CD14-positive monocyte (primary cell): Measurements from ENCODE around the gene MBOAT7. TPM values are rescaled to one million over a fixed set of nuclear protein-coding genes. Genes with fewer than 3 reads are reported as not detected.

ENCODE experiments used
- DNase-seq, 3 donors: peaks; one replicate each; pipeline ENCODE4 v3.0.0-alpha.2; 2011 to 2022
- H2AFZ ChIP-seq: 2 replicates; pipeline ENCODE4 v1.6.0; 2012; ENCODE audit warnings: mild to moderate bottlenecking, low read depth, low read length, inconsistent platforms; ENCODE audit not compliant: insufficient read depth, poor library complexity, severe bottlenecking
- H3K27ac ChIP-seq, 2 donors: 1 replicate in 1 of 2; 2 replicates in 1 of 2; pipeline ENCODE4 v1.5.1; 2012 to 2013; ENCODE audit warnings: low read length in 2 of 2, control low read depth in 1 of 2, inconsistent platforms in 1 of 2, low read depth in 1 of 2, mild to moderate bottlenecking in 1 of 2
- H3K27me3 ChIP-seq, 2 donors: one replicate each; pipeline versions ENCODE4 v1.6.0 to v1.6.1; 2011 to 2013; ENCODE audit warnings: low read length in 2 of 2; ENCODE audit not compliant: control insufficient read depth in 2 of 2, insufficient read depth in 2 of 2
- H3K36me3 ChIP-seq, 2 donors: replicated peaks in 1 of 2; 1 replicate in 1 of 2; 2 replicates in 1 of 2; pipeline versions ENCODE4 v1.5.1 to v1.6.1; 2012 to 2013; ENCODE audit warnings: low read length in 2 of 2, control low read depth in 1 of 2, inconsistent platforms in 1 of 2, mild to moderate bottlenecking in 1 of 2; ENCODE audit not compliant: insufficient read depth in 2 of 2, control insufficient read depth in 1 of 2
- H3K4me1 ChIP-seq, 2 donors: 1 replicate in 1 of 2; 2 replicates in 1 of 2; pipeline versions ENCODE4 v1.5.1 to v1.6.1; 2012 to 2013; ENCODE audit warnings: low read length in 2 of 2, control low read depth in 1 of 2, inconsistent platforms in 1 of 2, mild to moderate bottlenecking in 1 of 2, moderate library complexity in 1 of 2; ENCODE audit not compliant: insufficient read depth in 2 of 2, control insufficient read depth in 1 of 2
- H3K4me2 ChIP-seq: replicated peaks from 2 replicates; pipeline ENCODE3; 2012; ENCODE audit warnings: low read length, moderate library complexity, mild to moderate bottlenecking; ENCODE audit not compliant: poor library complexity, severe bottlenecking; ENCODE audit errors: extremely low read depth
- H3K4me3 ChIP-seq, 3 experiments: fragments of 200-600 bp in 1 of 3; sonication (generic) in 1 of 3; replicated peaks in 1 of 3; 1 replicate in 2 of 3; 2 replicates in 1 of 3; pipeline ENCODE4 v1.5.1; 2011 to 2013; ENCODE audit warnings: low read length in 3 of 3, mild to moderate bottlenecking in 3 of 3, control low read depth in 2 of 3, low read depth in 2 of 3, inconsistent platforms in 1 of 3, moderate library complexity in 1 of 3
- H3K79me2 ChIP-seq: 2 replicates; pipeline ENCODE4 v1.6.0; 2012; ENCODE audit warnings: mild to moderate bottlenecking, control low read depth, inconsistent platforms, low read length, moderate library complexity; ENCODE audit not compliant: insufficient read depth
- H3K9ac ChIP-seq: 2 replicates; pipeline ENCODE4 v1.6.0; 2017; ENCODE audit warnings: low read length, mild to moderate bottlenecking; ENCODE audit not compliant: insufficient read depth, poor library complexity, severe bottlenecking
- H3K9me3 ChIP-seq, 2 donors: replicated peaks in 1 of 2; 1 replicate in 1 of 2; 2 replicates in 1 of 2; pipeline versions ENCODE4 v1.5.1 to v1.6.1; 2012 to 2013; ENCODE audit warnings: low read length in 2 of 2, control low read depth in 1 of 2; ENCODE audit not compliant: control insufficient read depth in 1 of 2, insufficient read depth in 1 of 2
- H4K20me1 ChIP-seq: 2 replicates; pipeline ENCODE4 v1.6.0; 2012; ENCODE audit warnings: mild to moderate bottlenecking, low read length, control low read depth, moderate library complexity; ENCODE audit not compliant: insufficient read depth
- H3K27ac Mint-ChIP-seq, 7 donors: one replicate each; pipeline ENCODE4 v1.8.0; 2020; ENCODE audit warnings: mild to moderate bottlenecking in 7 of 7, mixed read lengths in 7 of 7, moderate library complexity in 6 of 7, inconsistent platforms in 2 of 7
- H3K27me3 Mint-ChIP-seq, 3 donors: one replicate each; pipeline ENCODE4 v1.8.0; 2021 to 2022; ENCODE audit warnings: low read depth in 3 of 3, mild to moderate bottlenecking in 3 of 3, mixed read lengths in 3 of 3, moderate library complexity in 3 of 3, inconsistent platforms in 1 of 3
- H3K36me3 Mint-ChIP-seq, 2 donors: one replicate each; pipeline ENCODE4 v1.8.0; 2020; ENCODE audit warnings: mixed read lengths in 2 of 2, inconsistent platforms in 1 of 2, mild to moderate bottlenecking in 1 of 2
- H3K4me1 Mint-ChIP-seq: one replicate; pipeline ENCODE4 v1.8.0; 2020; ENCODE audit warnings: mild to moderate bottlenecking, mixed read lengths
- H3K4me3 Mint-ChIP-seq, 2 donors: one replicate each; pipeline ENCODE4 v1.8.0; 2020; ENCODE audit warnings: mild to moderate bottlenecking in 2 of 2, mixed read lengths in 2 of 2, moderate library complexity in 1 of 2
- H3K9me3 Mint-ChIP-seq, 7 donors: one replicate each; pipeline ENCODE4 v1.8.0; 2020 to 2022; ENCODE audit warnings: mixed read lengths in 7 of 7, mild to moderate bottlenecking in 6 of 7, moderate library complexity in 6 of 7, inconsistent platforms in 2 of 7
- WGBS: methylation state at CpG from one replicate; pipeline ENCODE4 v1.1.5; 2013; ENCODE audit warnings: missing lambda C conversion rate; ENCODE audit not compliant: insufficient coverage; 5-methylcytosine and 5-hydroxymethylcytosine counted together
- intact Hi-C, 2 donors: fragments of 100-400 bp; cut with micrococcal nuclease; formaldehyde crosslinking; loops; one replicate each; pipeline versions ENCODE4 v1.15.0 to v1.15.1; 2023
- polyA plus RNA-seq, 3 donors: library from polyadenylated mRNA; depleted of rRNA in 1 of 3; unstranded in 2 of 3; stranded (reverse) in 1 of 3; fragments of 300-500 nt in 2 of 3; fragments of >200 nt in 1 of 3; fragmentation: Illumina TruSeq in 2 of 3; gene quantifications; 1 replicate in 2 of 3; 2 replicates in 1 of 3; pipeline ENCODE4 v1.2.3, GENCODE V29; 2012 to 2021
- TF ChIP-seq, protein P1 (sequence below): fragments of 200-600 bp; IDR thresholded peaks from one replicate; pipeline ENCODE4 v1.8.0; 2022; ENCODE audit warnings: antibody characterized with exemption, mild to moderate bottlenecking

The MBOAT7 gene
- polyA plus RNA-seq, 3 donors, result 84.0 to 115 (median 111) TPM

- intact Hi-C loops, result no loop called here
- peak overlapping the region in 4 of 7 donors; percentile 8 to 97 (median 88) for H3K27ac Mint-ChIP-seq
- no peak overlapping the region for H3K4me3 ChIP-seq
- peaks cover 33% of the 10 kb centered on the region for H3K79me2 ChIP-seq
- peaks cover 32 to 41% of the 10 kb centered on the region in 2 donors for H3K36me3 ChIP-seq
- no peak overlapping the region for H2AFZ ChIP-seq
- peaks cover 24% of the 10 kb centered on the region for H3K4me1 Mint-ChIP-seq
- TF ChIP-seq, protein P1, sequence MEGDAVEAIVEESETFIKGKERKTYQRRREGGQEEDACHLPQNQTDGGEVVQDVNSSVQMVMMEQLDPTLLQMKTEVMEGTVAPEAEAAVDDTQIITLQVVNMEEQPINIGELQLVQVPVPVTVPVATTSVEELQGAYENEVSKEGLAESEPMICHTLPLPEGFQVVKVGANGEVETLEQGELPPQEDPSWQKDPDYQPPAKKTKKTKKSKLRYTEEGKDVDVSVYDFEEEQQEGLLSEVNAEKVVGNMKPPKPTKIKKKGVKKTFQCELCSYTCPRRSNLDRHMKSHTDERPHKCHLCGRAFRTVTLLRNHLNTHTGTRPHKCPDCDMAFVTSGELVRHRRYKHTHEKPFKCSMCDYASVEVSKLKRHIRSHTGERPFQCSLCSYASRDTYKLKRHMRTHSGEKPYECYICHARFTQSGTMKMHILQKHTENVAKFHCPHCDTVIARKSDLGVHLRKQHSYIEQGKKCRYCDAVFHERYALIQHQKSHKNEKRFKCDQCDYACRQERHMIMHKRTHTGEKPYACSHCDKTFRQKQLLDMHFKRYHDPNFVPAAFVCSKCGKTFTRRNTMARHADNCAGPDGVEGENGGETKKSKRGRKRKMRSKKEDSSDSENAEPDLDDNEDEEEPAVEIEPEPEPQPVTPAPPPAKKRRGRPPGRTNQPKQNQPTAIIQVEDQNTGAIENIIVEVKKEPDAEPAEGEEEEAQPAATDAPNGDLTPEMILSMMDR, result no peak
- no peak overlapping the region for H3K4me2 ChIP-seq
- 90% methylated on average over 7 of the region's 11 CpGs for WGBS
- H4K20me1 ChIP-seq, result peaks cover 45% of the 10 kb centered on the region
- no peak for DNase-seq
- no peak overlapping the region for H3K4me3 Mint-ChIP-seq
- H3K9ac ChIP-seq, result no peak overlapping the region
- H3K36me3 Mint-ChIP-seq, result peaks cover 37 to 50% of the 10 kb centered on the region in 2 donors
- no peak overlapping the region for H3K27ac ChIP-seq
- H3K9me3 Mint-ChIP-seq, result peaks cover 0 to 2% (median 0%) of the 10 kb centered on the region in 7 donors
- peaks cover 22 to 32% of the 10 kb centered on the region in 2 donors for H3K4me1 ChIP-seq
- H3K27me3 Mint-ChIP-seq, result peaks cover 0 to 2% (median 1%) of the 10 kb centered on the region in 3 donors
- no peaks in the 10 kb centered on the region for H3K27me3 ChIP-seq
- no peaks in the 10 kb centered on the region for H3K9me3 ChIP-seq
Measured at GRCh38 chr19:54186934-54187381, 2.4 kb downstream of the MBOAT7 start.

- H3K4me3 Mint-ChIP-seq, result no peak overlapping the region
- no peaks in the 10 kb centered on the region for H3K9me3 ChIP-seq
- H3K27me3 ChIP-seq, result no peaks in the 10 kb centered on the region
- peaks cover 33 to 41% of the 10 kb centered on the region in 2 donors for H3K36me3 ChIP-seq
- TF ChIP-seq, protein P1, result no peak
- peaks cover 0 to 2% (median 1%) of the 10 kb centered on the region in 3 donors for H3K27me3 Mint-ChIP-seq
- H3K4me2 ChIP-seq, result no peak overlapping the region
- peaks cover 0 to 2% (median 0%) of the 10 kb centered on the region in 7 donors for H3K9me3 Mint-ChIP-seq
- no peak overlapping the region for H3K9ac ChIP-seq
- intact Hi-C loops, result no loop called here
- peaks cover 19% of the 10 kb centered on the region for H3K4me1 Mint-ChIP-seq
- H4K20me1 ChIP-seq, result peaks cover 41% of the 10 kb centered on the region
- DNase-seq, result no peak
- no peak overlapping the region for H3K4me3 ChIP-seq
- H3K27ac ChIP-seq, result no peak overlapping the region
- 89% methylated on average over 3 of the region's 8 CpGs for WGBS
- H3K79me2 ChIP-seq, result peaks cover 27% of the 10 kb centered on the region
- H3K4me1 ChIP-seq, result peaks cover 18 to 26% of the 10 kb centered on the region in 2 donors
- H2AFZ ChIP-seq, result no peak overlapping the region
- peaks cover 38 to 52% of the 10 kb centered on the region in 2 donors for H3K36me3 Mint-ChIP-seq
- H3K27ac Mint-ChIP-seq, result peak overlapping the region in 2 of 7 donors; percentile 38 to 63
Measured at GRCh38 chr19:54186351-54186750, 3.0 kb downstream of the MBOAT7 start.
